ENCODE measurements around the gene NOP58.
A peak's percentile ranks its signal among the peaks of the same experiment; 100 is the strongest.
"Not testable (repeated sequence)": the region's sequence is repeated elsewhere in the genome, so short reads cannot be mapped to it uniquely, and the experiment has no call there.

The NOP58 gene

GRCh38 chr2:202265467-202266277 lies at the start of gene NOP58:
Gene NOP58, plus strand, starts transcription at chr2:202265763. Its CDS starts 179 bp downstream, at chr2:202265942.
- DNase-seq (ENCODE audit: low read depth in 3 of 3, low spot score in 1 of 3): peak; percentile 65 to 71 (median 66)

GRCh38 chr2:202221873-202222272 lies 43.7 kb upstream of the NOP58 start:
- no peak for DNase-seq (ENCODE audit: low read depth in 3 of 3, low spot score in 1 of 3)

DNA sequence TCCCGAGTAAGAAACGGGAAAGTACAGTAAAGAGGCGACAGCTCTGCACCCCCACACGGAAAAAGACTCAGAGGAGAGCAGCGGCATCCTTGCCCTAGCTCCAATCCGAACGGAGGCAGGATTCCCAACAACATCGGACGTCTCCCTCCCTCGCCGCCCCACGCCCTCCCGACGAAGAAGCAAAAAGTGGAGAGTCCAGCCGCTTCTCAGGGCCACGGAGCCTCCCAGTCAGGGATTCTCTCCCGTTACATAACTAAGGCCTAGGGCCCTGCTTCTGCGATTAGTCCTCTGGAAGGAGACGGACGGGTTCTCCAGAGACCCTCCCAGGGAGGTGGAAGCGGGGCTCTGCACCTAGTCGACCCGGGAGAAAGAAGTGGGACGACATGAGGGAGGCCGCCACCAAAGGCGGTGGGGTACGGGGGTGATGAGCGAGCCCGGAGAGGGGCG lies 27.8 kb upstream of the NOP58 start:
- no peak for DNase-seq (ENCODE audit: low read depth in 3 of 3, low spot score in 1 of 3)

GRCh38 chr2:202238234-202239197 lies 27.0 kb upstream of the NOP58 start, which contains the start of gene SUMO1:
Gene SUMO1, minus strand, starts transcription at chr2:202238597. Its CDS starts 146 bp downstream, at chr2:202238451.
- peak; percentile 56 to 81 (median 74) for DNase-seq (ENCODE audit: low read depth in 3 of 3, low spot score in 1 of 3)

GRCh38 chr2:202247710-202248109 lies 17.9 kb upstream of the NOP58 start:
- DNase-seq (ENCODE audit: low read depth in 3 of 3, low spot score in 1 of 3): not testable (repeated sequence)

DNA sequence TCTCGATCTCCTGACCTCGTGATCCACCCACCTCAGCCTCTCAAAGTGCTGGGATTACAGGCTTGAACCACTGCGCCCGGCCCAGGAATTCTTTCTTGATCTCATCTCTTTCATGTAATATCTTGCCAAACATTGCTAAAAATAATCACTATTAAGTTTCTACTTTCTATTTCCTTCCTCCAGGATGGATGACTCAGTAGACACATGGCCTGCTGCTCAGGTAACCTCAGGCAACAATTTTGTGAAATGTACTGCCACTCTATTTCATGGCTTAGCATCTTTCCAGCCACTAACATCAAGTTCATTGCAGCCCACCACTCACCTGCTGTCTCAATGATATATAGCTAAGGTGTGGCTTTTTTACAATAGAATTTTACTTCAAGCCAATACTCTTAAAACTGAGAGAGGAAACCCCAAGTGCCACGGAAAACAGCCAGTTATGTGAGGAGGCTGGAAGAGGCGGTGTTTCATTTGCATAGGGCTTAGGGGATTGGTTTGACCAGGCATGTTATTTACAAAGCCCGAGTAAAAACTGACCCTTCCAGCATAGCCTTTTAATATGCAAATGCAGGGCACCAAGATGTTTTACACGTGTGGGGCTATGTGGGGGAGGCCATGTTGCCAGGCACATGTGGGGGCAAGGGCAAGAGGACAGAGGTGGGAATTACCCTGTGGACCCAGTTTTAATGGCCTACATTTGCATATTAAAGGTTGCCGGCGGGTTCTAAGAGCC lies 15.9 kb upstream of the NOP58 start:
- no peak for DNase-seq (ENCODE audit: low read depth in 3 of 3, low spot score in 1 of 3)

DNA sequence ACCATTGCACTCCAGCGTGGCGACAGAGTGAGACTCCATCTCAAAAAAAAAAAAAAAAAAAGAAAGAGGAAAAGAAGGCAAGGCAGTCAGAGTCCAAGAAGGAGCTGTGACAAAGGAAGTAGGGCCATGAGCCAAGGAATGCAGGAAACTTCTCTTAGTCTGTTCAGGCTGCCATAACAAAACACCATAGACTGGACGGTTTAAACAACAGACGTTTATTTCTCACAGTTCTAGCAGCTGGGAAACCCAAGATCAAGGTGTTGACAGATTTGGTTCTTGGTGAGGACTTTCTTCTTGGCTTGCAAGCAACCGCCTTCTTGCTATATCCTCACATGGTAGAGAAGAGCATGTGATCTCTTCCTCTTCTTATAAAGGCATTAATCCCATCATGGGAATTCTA lies 14.1 kb upstream of the NOP58 start:
- no peak for DNase-seq (ENCODE audit: low read depth in 3 of 3, low spot score in 1 of 3)

GRCh38 chr2:202261531-202261930 lies 4.0 kb upstream of the NOP58 start:
- no peak for DNase-seq (ENCODE audit: low read depth in 3 of 3, low spot score in 1 of 3)

DNA sequence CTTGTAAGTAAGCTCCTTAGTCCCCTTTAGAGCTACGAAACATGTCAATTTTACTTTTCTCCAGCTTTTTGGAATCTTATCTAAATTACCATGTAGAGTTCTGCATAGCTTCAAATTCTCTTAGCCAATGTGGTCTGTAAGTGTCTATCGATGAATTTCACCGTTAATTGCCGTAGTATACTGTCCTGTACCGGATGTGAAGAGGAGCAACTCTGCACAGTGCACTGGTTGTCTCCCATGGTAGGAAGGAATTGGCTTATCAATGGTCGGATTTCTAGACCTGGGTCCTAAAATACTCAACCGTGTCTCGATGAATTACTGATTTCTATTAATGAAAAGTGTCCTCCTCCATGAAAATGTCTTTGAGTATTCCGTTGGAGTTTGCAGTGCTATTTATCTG lies 1.9 kb downstream of the NOP58 start:
- DNase-seq (ENCODE audit: low read depth in 3 of 3, low spot score in 1 of 3): no peak

GRCh38 chr2:202269585-202269984 lies 4.0 kb downstream of the NOP58 start:
- no peak for DNase-seq (ENCODE audit: low read depth in 3 of 3, low spot score in 1 of 3)

- DNase-seq (ENCODE audit: low read depth in 3 of 3, low spot score in 1 of 3): no peak
These were observed 4.9 kb downstream of the NOP58 start for GRCh38 chr2:202270487-202270886.

DNA sequence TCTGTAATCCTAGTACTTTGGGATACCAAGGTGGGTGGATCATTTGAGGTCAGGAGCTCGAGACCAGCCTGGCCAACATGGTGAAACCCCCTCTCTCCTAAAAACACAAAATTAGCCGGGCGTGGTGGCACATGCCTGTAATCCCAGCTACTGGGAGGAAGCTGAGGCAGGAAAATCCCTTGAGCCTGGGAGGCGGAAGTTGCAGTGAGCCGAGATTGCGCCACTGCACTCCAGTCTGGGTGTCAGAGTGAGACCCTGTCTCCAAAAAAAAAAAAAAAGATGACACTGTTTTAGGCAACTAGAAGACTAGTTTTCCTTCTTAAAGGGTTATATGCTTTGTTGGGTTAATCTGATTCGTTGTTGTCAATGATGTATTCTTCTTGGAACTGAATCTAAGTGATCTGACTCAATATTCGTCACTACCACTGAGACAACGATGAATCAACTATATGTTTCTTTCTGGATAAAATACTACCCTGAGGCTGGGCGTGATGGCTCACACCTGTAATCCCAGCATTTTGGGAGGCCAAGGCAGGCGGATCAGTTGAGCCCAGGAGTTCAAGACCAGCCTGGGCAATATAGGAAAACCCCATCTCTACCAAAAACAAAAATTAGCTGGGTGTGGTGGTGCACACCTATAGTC lies 10.6 kb downstream of the NOP58 start:
- DNase-seq (ENCODE audit: low read depth in 3 of 3, low spot score in 1 of 3): not testable (repeated sequence)

DNA sequence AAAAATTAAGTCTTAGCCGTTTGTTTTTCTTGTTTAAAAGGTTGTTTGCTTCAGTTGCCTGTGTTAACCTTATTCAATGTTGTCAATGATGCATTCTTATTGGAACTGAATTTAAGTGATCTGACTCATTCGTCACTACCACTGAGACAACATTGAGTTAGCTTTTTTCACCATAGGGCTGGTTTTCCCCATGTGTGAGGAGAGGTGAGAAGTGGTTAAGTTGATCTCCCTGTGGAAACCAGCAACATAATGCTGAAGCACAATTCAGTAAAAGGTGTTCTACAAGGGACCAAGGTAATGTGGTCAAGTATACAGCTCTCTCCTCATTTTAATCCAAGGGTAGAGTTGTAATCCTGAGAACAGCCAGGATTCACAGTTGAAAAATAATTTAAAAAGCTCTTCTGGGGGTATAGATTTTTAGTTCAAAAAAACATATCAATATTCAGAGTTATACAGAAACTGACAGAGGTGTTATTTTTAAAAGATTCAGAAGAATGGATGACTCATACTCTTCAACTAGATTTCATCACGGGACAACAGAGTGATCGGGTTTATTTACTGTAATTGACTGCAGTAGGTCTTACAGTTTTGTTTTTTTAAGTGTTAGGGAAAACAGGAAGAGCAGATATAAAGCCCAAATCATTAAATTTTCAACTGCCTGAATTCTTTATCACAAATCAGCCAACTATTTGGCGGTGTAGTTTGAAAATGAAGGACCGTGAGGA lies 12.6 kb downstream of the NOP58 start:
- no peak for DNase-seq (ENCODE audit: low read depth in 3 of 3, low spot score in 1 of 3)

DNA sequence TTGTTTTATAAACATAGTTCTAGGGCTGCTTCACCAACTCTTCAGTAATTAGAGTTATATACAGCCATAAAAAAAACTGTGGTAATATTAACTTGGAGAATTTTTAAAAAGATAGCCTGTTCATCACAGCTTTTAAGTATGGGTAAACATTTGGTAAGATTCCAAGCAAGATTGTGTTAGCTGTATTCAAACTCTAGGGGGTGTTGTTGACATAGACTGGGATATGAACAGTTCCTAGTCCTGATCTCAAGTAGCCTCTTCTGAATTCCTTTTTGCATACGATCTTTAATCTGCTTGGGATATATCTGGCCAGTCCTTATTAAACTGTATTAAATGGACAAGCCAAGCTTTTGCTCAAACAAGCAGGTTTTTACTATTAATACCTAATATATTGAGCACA lies 13.4 kb downstream of the NOP58 start:
- DNase-seq (ENCODE audit: low read depth in 3 of 3, low spot score in 1 of 3): no peak

GRCh38 chr2:202286595-202286994 lies 21.0 kb downstream of the NOP58 start:
- DNase-seq (ENCODE audit: low read depth in 3 of 3, low spot score in 1 of 3): no peak

- DNase-seq (ENCODE audit: low read depth in 3 of 3, low spot score in 1 of 3): no peak
These were observed 24.0 kb downstream of the NOP58 start for GRCh38 chr2:202289394-202290204.

GRCh38 chr2:202290316-202290715 lies 24.8 kb downstream of the NOP58 start:
- DNase-seq (ENCODE audit: low read depth in 3 of 3, low spot score in 1 of 3): no peak

- DNase-seq (ENCODE audit: low read depth in 3 of 3, low spot score in 1 of 3): no peak
These were observed 25.4 kb downstream of the NOP58 start for GRCh38 chr2:202290970-202291369.

GRCh38 chr2:202299712-202300111 lies 34.1 kb downstream of the NOP58 start:
- no peak for DNase-seq (ENCODE audit: low read depth in 3 of 3, low spot score in 1 of 3)
